WERI-Rb-1 (cell line): ENCODE data around the gene C12orf54.
"Not testable (repeated sequence)": the region's sequence is repeated elsewhere in the genome, so short reads cannot be mapped to it uniquely, and the experiment has no call there.

Source experiments
- DNase-seq: peaks from one replicate; pipeline ENCODE4 v3.0.0-alpha.2; 2020
- H3K27ac ChIP-seq: fragments of 250-450 bp; sonication (Bioruptor Pico); 2 replicates; pipeline ENCODE4 v1.5.1; 2020; ENCODE audit warnings: mild to moderate bottlenecking, moderate library complexity
- H3K27me3 ChIP-seq: fragments of 250-450 bp; sonication (Bioruptor Pico); 2 replicates; pipeline ENCODE4 v1.5.1; 2021; ENCODE audit warnings: mild to moderate bottlenecking, low read depth, moderate library complexity; ENCODE audit not compliant: insufficient read depth, severe bottlenecking
- H3K36me3 ChIP-seq: fragments of 250-450 bp; sonication (Bioruptor Pico); 2 replicates; pipeline ENCODE4 v1.5.1; 2020; ENCODE audit warnings: mild to moderate bottlenecking, moderate library complexity
- H3K4me3 ChIP-seq: 2 replicates; pipeline ENCODE4 v1.5.1; 2011; ENCODE audit warnings: low read depth, mild to moderate bottlenecking, control low read depth, low read length
- H3K9me3 ChIP-seq: fragments of 250-450 bp; sonication (Bioruptor Pico); 2 replicates; pipeline ENCODE4 v1.5.1; 2021; ENCODE audit warnings: mild to moderate bottlenecking, moderate library complexity; ENCODE audit not compliant: severe bottlenecking
- TF ChIP-seq, protein P1 (sequence below): IDR thresholded peaks from 2 replicates; pipeline ENCODE4 v1.5.1; 2011; ENCODE audit warnings: low read depth, mild to moderate bottlenecking, control low read depth, inconsistent platforms, low read length

C12orf54 gene

DNA sequence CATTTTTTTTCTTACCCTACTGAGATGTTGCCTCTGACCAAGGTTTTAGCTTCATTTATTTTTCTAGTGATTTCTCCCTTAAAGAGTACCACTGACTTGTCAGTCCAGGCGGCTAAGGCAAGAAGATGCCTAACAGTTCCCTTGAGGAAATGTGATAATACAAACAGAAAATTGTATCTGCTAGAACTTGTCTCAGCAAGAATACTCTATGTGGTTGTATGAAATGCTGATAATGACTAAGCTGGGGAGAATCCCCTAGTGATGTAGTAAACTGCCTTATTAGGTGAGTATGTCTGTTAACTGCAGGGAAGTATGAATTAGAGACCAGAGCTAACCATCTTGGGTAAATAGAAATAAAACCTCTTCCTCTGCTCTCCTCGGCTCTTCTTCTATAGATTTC is 6.7 kb downstream of the C12orf54 start:
- no peaks in the 10 kb centered on the region for H3K9me3 ChIP-seq
- H3K4me3 ChIP-seq: no peak overlapping the region
- no peak overlapping the region for H3K27ac ChIP-seq
- TF ChIP-seq, protein P1, sequence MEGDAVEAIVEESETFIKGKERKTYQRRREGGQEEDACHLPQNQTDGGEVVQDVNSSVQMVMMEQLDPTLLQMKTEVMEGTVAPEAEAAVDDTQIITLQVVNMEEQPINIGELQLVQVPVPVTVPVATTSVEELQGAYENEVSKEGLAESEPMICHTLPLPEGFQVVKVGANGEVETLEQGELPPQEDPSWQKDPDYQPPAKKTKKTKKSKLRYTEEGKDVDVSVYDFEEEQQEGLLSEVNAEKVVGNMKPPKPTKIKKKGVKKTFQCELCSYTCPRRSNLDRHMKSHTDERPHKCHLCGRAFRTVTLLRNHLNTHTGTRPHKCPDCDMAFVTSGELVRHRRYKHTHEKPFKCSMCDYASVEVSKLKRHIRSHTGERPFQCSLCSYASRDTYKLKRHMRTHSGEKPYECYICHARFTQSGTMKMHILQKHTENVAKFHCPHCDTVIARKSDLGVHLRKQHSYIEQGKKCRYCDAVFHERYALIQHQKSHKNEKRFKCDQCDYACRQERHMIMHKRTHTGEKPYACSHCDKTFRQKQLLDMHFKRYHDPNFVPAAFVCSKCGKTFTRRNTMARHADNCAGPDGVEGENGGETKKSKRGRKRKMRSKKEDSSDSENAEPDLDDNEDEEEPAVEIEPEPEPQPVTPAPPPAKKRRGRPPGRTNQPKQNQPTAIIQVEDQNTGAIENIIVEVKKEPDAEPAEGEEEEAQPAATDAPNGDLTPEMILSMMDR: no peak
- peaks cover 69% of the 10 kb centered on the region for H3K27me3 ChIP-seq
- no peak for DNase-seq
- no peaks in the 10 kb centered on the region for H3K36me3 ChIP-seq

DNA sequence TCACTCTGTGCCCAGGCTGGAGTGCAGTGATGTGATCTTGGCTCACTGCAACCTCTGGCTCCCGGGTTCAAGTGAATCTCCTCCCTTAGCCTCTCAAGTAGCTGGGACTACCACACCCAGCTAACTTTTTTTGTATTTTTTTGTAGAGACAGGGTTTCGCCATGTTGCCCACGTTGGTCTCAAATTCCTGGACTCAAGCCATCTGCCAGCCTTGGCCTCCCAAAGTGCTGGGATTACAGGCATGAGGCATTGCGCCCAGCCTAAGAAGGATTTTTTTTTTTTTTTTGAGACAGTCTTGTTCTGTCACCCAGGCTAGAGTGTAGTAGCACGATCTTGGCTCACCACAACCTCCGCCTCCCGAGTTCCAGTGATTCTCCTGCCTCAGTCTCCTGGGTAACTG is 7.2 kb downstream of the C12orf54 start:
- not testable (repeated sequence) for H3K36me3 ChIP-seq, H3K27ac ChIP-seq, H3K4me3 ChIP-seq, DNase-seq, H3K9me3 ChIP-seq
- H3K27me3 ChIP-seq: peaks cover 66% of the 10 kb centered on the region

DNA sequence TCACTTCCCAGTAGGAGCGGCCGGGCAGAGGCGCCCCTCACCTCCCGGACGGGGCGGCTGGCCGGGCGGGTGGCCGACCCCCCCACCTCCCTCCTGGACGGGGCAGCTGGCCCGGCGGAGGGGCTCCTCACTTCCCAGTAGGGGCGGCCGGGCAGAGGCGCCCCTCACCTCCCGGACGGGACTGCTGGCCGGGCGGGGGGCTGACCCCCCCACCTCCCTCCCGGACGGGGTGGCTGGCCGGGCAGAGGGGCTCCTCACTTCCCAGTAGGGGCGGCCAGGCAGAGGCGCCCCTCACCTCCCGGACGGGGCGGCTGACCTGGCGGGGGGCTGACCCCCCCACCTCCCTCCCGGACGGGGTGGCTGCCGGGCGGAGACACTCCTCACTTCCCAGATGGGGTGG is 18.0 kb downstream of the C12orf54 start:
- not testable (repeated sequence) for H3K36me3 ChIP-seq, H3K4me3 ChIP-seq, H3K27ac ChIP-seq, DNase-seq, H3K9me3 ChIP-seq
- H3K27me3 ChIP-seq: peaks cover 31% of the 10 kb centered on the region

DNA sequence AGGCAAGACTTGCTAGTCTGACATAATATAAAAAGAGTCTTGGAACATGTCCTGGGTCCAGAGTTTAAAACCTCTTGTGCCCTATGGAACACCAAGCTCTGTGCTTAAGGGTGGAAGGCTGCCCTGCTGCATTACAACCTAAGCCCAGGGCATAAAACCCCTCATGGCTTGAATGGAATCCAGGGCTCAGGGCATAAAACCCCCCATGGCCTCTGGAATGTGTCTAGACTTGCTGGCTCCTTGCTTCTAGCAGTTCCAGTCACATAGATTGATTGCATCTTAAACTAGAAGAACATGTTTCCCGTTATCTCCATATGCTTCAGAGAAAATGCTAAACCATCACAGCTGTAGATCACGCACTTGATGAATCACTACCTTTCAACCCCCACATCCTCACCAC is 24.5 kb downstream of the C12orf54 start:
- not testable (repeated sequence) for H3K36me3 ChIP-seq, H3K4me3 ChIP-seq, H3K27ac ChIP-seq, DNase-seq, H3K9me3 ChIP-seq
- H3K27me3 ChIP-seq: peaks cover 42% of the 10 kb centered on the region

DNA sequence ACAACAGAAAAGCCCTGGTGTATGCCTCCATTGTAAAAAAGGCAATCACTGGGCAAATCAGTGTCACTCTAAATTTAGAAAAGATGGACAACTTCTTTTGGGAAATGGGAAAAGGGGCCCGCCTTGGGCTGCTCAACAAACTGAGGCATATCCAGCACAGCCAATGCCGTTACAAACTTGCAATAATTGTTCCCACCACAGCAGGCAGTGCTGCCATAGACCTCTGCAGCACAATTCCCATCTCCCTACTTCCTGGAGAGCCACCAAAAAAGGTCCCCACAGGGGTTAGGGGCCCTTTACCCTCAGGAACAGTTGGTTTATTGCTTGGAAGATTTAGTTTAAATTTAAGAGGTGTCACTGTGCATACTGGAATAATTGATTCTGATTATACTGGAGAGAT is 26.7 kb downstream of the C12orf54 start:
- TF ChIP-seq, protein P1: no peak
- peaks cover 40% of the 10 kb centered on the region for H3K27me3 ChIP-seq
- DNase-seq: no peak
- H3K36me3 ChIP-seq: no peaks in the 10 kb centered on the region
- no peak overlapping the region for H3K4me3 ChIP-seq
- no peak overlapping the region for H3K27ac ChIP-seq
- no peaks in the 10 kb centered on the region for H3K9me3 ChIP-seq

DNA sequence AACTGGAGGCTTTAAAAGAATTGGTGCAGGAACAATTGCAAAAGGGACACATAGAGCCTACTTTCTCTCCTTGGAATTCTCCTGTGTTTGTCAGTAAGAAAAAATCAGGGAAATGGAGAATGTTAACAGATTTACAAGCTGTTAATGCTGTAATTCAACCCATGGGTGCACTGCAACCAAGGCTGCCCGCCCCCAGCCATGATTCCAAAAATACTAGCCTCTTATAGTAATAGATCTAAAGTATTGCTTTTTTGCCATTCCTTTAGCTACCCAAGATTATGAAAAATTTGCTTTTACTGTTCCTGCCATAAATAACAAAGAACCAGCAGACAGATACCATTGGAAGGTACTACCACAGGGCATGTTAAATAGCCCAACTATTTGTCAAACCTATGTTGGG is 27.8 kb downstream of the C12orf54 start:
- H3K4me3 ChIP-seq: no peak overlapping the region
- no peaks in the 10 kb centered on the region for H3K9me3 ChIP-seq
- TF ChIP-seq, protein P1: no peak
- H3K27ac ChIP-seq: no peak overlapping the region
- H3K36me3 ChIP-seq: no peaks in the 10 kb centered on the region
- DNase-seq: no peak
- peaks cover 37% of the 10 kb centered on the region for H3K27me3 ChIP-seq

DNA sequence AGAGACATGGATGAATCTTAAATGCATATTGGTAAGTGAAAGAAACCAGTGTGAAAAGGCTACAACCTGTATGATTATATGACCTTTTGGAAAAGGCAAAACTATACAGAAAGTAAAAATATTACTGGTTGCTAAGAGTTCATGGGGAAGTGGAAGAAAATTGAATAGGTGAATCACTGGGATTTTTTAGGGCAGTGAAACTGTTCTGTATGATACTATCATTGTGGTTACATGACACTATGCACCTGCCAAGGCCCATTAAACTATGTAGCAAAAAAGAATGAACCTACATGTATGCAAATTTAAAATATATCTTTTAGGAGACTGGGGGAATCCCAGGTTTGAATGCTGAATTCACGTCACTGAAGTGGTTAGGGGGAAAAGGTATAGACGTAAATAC is 30.6 kb downstream of the C12orf54 start:
- no peak for DNase-seq

More for the DNA sequence above, 30.6 kb downstream of the C12orf54 start:
- H3K27me3 ChIP-seq: peaks cover 31% of the 10 kb centered on the region
- H3K27ac ChIP-seq: no peak overlapping the region
- TF ChIP-seq, protein P1: no peak
- H3K36me3 ChIP-seq: no peaks in the 10 kb centered on the region
- no peaks in the 10 kb centered on the region for H3K9me3 ChIP-seq
- H3K4me3 ChIP-seq: no peak overlapping the region
